T-helper 9 cell (primary cell): ENCODE measurements around the gene CLUH.
"Not testable (repeated sequence)": the region's sequence is repeated elsewhere in the genome, so short reads cannot be mapped to it uniquely, and the experiment has no call there.

Experiments
- DNase-seq: peaks from one replicate; pipeline ENCODE4 v3.0.0-alpha.2; 2020

The CLUH gene

DNA sequence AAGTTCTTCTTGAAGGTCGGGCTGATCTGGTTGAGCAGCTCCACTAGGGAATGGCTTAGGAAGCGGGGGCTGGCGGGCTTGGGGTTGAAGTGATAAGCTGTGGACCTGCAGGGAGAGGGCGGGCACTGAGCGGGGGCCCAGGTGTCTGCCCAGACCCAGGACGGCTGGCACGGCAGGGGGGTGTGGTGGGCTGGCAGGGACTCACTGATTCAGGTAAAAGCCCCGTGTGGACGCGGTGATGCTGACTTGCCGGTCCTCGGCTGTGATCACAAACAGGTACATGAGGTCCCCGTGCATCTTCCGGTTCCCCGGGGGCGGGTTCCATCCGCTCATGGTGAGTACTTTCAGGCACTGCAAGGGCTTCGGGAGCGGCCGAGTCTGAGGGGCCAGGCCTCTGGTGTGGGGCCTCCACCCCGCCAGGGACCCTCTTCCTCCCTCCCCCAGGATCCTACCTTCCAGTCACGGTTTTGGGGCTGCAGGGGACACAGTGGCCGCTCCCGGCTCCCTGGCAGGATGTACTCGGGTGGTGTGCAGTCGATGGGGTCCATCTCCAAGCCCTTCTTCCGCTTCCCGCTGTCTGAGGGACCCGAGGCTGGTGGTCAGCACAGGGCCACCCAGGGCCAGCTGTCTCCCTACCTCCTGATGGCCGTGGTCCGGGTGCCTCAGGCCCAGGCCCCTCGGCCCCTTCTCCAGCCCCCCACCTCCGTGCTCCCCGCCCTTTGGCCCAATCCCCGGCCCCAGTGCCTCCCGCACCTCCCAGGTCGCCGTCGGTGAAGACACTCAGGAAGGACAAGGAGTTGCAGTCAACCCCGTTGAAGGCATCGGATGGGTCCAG, 10.2 kb downstream of the CLUH start:
- no peak for DNase-seq

DNA sequence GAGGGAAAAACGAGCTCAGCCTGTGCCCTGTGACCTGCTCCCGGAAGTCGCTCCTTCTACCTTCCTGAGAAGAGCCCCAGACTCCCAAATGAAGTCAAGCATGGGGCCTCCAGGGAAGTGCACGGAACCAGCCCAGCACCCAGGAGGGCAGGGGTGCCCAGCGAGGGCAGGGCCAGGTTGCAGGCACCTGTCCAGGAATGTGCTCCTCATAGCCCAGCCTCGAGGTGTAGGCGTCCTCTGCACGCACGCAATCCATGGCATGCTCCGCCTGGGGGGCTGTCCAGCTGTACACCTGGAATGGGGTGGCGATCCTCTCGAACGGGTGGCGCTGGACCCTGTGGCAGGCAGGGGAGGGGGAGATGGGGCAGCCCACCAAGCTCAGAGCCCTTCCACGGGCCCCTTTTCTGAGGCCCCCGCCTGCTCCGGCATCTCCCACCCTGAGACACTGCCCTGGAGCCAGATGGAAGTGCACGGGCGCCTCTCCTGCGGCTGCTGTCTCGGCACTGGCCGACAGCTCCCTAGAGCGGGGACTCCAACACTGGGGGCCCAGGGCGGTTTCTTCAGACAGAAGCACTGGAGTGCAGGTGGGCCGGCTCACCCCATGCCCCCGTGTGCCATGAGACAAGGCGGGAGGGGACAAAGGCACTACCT, 10.9 kb downstream of the CLUH start:
- no peak for DNase-seq

DNA sequence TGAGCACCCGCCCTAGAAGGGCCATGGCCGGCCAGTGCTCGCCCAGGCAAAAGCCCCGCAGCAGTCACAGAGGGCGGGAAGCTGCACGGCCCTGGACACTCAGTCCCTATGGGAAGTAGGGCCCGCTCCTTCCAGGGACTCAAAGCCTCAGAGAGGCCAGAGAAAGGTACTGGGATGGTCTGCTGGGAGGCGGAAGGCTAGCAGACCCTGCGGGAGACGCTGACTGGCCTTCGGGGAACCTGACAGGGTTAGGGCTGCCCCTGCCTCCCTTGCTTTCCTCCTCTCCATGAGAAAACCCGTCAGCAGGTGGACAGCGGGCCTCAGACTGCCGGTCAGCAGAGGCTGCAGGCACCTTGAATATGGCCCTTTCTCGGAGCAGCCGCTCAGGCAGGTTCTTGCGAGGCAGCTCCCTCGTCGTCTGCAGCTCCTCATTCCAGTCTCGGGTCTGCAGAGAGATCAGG, 11.5 kb downstream of the CLUH start:
- no peak for DNase-seq

DNA sequence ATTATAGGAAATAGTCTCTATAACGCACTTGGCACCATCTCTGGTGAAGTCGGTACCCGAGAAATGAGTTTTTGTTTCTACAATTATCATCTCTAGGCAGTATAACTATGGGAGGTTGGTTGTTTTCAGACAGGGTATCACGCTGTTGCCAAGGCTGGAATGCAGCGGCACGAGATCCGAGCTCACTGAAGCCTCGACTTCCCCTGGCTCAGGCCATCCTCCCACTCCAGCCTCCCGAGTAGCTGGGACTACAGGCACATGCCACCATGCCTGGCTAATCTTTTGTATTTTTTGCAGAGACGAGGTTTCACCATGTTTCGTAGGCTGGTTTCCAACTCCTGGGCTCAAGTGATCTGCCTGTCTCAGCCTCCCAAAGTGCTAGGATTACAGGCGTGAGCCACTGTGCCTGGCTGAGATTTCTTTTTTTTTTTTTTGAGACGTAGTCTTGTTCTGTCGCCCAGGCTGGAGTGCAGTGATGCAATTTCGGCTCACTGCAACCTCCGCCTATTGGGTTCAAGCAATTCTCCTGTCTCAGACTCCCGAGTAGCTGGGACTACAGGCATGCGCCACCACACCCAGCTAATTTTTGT, 12.3 kb downstream of the CLUH start:
- not testable (repeated sequence) for DNase-seq

DNA sequence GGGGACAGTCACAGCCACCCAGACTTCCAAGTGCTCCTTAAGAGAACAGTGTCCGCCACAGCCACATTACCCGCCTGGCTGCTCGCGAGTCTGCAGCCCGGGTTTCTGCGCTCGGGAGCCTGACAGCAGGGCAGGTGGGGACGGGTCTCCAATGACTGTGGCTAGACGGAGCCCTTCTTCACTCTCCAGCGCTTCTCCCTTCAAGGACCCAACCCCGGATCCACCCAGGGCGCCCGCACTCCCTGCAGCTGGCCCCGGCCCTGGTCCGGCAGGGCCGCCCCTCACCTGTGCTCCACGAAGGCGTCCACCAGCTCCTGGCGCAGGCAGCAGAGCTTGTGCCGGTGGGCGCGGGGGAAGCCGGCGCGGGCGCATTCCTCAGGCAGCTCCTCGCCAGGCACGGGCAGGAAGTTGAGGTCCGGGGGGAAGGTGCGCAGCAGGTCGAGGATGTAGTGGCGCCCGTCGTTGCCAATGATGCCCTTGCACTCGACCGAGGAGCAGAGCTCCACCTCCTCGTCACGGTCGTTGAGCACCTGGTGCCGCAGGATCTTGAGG, 13.9 kb downstream of the CLUH start:
- DNase-seq = no peak

DNA sequence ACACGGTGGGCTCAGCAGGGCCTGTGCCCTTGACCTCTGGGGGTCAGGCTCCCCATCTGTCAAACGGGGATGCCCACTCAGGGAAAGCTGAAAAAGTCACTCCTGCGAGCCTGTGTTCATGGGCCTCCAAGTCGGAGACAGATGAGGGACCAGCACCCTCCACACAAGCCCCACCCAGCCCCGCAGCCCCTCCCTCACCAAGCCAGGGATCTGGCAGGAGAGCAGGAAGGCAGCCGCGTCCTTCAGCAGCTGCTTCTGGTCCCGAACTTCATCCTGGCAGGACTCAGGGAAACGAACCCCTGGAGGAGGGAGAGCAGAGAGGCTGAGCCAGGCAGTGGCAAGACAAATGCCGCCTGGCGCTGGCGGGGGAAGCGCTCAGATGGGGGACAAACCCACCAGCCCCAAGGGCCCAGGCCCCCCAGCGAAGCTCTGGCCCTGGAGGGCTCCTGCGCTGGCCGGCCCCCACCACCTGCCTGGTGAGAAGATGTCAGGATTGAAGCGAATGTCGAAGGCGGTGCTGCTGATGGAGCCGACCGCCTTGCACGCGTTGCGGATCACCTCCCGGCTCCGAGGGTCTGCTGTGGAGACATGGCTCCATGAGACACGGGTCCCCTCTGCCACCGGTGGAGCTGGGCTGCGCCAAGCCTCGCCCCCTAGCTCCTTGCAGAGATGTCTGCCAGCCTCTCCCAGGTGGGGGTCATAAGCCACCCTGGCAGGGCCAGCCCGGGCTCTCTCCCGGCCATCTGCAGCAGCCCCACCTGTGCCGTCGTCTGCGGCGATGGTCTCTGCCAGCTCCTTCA, 15.4 kb downstream of the CLUH start:
- no peak for DNase-seq

DNA sequence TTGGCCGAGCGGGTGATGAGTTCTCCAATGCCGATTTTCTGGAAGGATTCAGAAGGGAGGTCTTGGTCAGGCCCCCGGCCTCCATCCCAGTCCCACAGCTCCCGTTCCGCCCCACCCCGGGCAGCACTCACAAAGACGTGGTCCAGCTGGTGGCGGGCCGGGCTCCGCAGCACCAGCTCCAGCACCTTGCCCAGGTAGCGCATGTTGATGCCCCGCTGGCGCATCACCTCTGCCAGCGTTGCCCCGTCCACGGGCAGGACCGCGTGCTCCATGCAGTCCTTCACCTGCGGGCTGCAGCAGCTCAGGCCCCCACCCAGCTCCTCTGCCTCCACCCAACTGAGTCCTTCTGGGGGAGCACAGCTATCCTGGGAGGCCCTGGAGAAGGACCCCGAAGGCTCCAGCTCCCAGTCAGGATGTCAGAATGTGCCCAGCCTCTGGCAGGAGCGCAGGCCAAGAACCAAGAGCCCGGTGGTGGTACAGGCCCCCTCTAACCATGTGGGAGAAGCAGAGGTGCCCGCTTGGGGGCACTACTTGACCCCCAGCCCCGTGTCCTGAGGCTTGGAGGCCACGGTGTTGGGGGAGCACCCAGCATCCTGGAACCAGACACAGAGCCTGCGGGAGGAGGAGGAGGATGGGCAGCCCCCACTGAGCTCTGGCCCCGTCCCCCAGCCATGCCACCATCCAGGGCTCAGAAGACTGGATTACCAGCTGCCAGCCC, 16.2 kb downstream of the CLUH start:
- no peak for DNase-seq

DNA sequence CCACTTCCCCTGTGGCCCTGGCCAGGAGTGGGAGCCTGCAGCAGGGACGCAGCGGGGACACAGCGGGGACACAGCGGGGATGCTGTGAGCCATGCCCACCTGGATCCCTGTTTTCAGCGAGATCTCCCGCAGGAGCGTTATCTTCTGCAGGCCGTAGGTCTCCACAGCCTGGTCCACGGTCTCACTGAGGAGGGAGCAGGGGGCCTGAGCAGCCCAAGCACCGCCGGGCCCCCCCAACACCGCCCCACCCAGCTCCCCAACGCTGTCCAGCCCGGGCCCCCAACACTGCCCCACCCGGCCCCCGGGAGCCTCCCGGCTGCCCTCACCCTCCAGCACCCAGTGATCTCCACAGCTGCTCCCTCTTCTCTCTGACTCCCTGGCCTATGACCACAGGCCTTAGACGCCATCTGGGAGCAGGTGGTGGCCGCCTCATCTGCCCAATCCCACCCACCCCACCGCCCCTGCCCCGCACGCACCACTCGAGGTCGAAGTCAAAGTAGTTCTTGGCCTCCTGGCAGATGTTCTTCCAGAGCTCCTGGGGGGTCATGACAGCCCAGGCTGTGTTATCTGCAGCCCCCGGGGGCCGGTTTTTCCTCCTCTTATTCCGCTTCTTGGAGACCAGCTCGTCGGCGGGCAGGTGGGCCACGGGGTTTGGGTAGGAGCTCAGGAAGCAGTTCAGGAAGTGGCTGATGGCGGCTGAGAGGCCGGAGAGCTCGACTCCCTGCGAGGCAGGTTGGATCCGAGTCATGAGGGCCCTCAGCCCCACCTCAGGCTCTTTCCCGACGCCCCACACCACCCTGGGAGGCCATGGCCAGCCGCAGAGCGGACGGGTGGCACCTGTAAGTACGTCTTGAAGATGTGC, 17.0 kb downstream of the CLUH start:
- DNase-seq = no peak

DNA sequence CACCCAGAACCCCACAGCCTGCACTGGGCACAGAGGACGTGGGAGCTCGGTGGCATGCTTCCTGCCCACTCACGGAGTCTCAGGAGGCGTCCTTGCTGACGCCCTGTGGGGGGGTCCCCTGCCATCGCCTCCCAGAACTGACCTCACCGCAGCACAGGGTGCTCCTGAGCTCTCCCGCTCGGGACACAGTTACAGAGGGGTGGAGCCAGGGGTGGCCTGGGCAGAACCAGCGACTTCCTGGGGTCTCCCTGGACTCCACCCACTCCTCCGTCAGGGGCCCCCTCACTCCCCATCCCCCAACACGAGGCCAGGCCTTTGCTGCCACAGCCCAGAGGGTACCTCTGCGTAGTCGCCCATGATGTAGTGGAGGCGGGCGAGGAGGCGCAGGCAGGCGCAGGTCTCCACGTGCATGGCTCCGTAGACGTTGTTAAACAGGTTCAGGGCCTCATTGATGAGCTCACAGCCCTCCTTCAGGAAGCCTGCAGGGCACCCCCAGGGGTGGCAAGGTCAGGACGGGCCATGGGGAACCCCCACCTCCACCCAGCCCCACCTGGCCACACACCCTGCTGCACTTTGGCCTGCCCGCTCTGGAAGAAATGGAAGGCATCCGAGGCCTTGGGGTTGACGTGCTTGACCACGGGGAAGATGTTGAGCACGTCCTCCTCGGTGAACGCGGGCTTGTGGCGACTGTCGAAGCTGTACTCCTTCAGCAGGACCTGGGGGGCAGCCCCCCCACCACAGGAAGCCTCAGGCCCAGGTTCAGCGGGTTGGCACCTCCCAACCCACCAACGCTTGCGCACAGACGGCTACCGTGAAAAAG, 17.8 kb downstream of the CLUH start:
- DNase-seq = no peak

DNA sequence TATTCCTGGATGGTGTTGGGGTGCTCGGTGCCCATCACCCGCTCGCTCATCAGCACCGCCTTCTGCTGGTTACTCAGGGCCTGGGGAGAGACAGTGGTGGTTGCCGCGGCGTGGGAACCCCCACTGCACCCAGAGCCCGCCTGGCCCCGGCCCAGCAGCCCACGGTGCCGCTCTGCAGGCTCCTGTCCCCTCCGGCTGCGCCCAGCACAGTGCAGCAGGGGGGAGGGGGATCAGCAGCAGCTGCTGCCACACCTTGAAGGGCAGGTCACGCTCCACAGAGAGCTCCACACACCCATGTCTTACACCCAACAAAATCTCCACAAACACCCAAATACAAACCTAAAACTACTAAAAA, 18.8 kb downstream of the CLUH start:
- no peak for DNase-seq

DNA sequence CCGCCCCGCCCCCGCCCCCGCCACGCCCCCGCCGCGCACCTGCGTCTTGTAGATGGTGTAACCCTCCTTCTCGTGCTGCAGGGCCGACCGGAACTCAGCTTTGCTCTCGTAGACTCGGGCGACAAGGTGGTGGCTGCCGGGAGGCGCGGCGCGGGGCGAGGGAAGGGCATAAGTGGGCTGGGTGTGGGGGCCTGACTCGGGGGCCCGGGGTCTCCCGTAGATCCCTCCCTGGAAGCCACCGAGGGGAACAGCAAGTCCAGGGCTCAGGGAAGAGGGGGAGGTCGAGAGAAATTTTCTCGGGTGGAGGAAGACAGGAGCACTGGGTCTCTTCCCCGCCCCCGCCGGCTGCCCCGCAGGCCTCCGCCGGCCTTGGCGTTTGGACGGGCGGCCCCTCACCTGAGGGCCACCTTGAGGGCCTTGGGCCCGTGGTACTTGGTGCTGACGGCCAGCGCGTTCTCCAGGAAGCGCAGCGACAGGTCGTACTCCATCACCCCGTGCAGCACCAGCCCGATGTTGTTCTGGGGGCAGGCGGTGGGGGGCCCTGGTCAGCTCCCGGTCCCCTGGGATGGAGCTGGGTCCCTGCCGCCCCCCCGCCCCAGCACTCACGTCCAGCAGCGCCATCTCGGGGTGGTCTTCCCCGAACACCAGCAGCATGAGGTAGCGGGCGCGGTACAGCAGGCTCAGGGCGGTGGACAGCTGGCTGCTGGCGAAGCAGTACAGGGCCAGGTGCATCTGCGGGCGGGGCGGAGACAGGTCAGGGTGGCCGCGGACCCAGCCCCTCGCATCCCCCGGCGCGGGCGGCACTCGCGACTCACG, 19.4 kb downstream of the CLUH start:
- no peak for DNase-seq

DNA sequence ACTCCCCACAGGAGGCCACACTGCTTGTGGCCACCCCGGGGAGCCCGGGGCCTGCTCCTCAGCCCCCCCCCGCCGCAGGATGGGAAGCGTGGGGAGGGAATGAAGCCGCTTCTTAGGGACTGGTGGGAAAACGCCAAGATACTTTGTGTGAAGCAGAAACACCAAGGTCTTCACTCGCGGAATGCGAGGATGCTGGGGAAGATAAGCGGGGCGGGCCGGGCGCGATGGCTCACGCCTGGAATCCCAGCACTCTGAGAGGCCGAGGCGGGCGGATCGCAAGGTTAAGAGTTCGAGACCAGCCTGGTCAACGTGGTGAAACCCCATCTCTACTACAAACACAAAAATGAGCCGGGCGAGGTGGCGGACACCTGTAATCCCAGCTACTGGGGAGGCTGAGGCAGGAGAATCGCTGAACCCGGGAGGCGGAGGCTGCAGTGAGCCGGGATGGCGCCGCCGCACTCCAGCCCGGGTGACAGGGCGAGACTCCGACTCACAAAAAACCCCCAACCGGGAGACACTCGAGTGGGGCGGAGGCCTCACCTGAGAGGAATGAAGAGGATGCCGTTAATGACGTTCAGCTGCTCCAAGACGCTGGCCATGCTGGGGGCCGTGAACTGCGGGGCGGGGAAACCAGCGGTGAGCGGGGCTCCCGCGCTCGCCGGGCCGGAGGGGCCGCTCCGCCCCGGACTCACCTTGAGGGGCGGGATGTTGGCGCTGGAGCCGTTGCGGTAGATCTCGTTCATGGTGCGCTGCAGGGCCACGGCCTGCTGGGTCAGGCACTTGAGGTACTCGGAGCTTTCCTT, 20.3 kb downstream of the CLUH start:
- DNase-seq = no peak

DNA sequence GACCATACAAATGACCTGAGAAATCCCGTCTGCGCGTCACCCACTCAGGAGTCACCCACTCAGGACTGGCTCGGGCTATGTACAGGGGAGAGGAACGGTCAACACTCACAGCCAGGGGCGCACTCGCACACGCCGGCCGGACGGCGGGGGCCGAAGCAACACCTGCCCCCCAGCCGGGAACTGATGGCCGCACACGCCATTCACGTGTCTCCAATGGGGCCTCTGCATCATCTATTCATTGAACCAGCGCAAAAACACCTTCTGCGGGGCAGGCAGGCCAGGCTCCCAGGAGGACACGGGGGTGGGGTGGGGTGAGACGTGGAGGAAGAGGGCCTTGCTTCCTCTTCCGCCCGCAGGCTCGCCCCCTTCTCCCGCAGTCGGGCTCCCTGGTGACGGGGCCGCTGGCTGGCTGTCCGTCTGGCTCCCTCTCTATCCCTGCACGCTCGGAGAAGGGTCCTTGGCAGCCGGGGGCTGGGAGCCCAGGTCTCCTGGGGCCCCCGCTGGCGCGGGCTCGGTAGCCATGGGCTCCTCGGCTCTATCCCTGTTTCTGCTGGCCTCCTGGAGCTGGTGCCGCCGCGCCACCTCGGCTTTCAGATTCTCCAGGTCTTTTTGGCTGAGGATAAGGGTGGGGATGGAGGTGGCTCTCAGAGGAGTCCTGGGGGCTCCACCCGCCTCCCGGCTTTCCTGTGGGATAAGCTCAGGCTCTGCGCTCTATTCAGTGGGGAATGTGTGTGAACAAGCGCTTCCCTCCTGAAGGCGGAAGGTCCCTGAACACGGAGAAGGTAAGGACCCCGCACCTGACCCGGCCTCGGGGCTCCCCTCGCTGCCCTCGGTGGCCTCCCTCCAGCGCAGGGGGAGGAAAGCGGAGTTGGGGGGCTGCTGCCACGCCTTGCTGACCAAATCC, 21.1 kb downstream of the CLUH start:
- DNase-seq = no peak

DNA sequence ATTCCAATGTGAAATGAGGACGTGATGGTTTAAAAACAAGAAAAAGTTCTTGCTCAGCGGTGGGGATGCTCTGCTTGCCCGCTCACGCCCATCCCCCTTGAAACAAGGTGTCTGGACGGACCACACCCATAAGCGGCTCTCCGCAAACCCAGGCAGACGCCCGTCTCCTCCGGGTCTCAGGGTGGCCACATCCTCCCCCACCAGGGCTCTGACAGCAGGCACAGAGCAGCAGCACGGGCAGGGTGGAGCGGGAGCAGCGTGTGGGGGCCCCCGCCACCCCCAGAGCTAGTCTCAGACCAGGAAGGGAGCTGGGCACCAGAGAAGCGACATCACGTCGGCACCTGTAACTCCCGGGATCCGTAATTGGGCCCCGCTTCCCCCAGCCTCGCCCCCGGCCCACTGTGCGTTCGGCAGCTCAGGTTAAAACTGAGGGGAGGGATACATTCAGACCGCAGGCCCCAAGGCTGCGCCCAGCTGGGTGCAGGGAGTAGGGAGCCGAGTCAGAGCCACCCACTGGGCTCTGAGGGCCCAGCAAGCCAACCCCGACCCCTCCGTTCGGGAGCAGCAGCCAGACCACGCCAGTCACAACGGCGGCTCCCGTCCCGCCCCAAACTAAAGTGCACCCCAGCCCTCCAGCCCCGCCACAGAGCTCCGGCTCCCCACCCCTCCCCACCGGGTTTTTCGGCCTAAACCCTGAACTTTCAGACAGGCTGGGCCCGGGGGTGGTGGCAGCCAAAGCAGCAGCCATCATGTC, 22.0 kb downstream of the CLUH start:
- no peak for DNase-seq

DNA sequence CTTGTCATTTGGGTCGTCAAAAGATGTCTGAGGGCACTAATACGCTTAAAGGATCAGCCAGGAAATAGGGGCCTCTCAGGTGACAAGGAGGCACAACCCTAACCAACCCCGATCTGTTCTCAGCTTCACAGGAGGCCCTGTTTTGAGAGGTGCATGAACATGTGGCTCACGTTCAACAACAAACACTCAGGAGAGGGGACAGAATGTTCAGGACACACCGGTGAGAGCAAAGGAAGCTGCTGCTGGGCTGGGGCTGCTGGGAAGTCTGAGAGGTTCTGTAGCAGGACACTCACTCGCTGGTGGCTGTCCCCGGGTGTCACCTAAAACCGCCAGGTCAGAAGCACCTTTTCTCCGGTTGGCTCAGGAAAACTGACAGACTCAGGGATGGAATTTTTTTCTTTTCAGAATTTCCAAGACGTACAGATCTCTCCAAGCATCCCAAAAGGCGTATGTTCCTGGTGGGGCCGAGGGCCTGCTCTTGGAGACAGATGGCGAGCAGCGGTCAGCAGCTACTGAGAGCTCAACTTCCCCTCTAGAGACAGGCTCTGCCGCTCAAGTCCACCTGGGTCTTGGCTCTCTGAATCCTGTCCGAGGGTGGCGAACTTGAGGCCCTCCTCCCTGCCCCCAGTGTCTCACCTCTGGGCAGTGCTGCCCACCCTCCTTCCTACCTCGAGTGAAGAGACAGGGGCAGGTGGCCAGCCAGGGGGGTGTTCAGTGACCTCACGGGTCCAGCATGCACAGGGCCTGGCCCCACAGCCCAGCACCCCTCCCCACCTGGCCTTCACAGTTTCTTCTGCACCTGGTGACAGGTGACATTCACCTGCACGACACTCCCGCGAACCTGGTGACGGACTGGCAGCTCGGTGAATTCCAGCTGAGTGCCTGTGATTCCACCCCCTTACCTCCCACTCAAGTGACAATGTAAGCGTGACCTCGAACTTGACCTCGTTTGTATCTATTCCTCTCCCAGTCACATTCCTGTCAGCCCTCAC, 22.9 kb downstream of the CLUH start:
- DNase-seq = no peak
